GM12874 (cell line): Measurements from ENCODE around the gene ELK1.

ENCODE experiments used
- CTCF ChIP-seq: IDR thresholded peaks from 2 replicates; pipeline ENCODE4 v1.5.1; 2011; ENCODE audit warnings: low read depth, mild to moderate bottlenecking, control low read depth, low read length, moderate library complexity; ENCODE audit not compliant: insufficient read depth

Gene ELK1

GRCh38 chrX:47664737-47665136 lies 14.4 kb upstream of the ELK1 start:
- TF ChIP-seq CTCF, result no peak

GRCh38 chrX:47662144-47662657 lies 11.8 kb upstream of the ELK1 start:
- no peak for TF ChIP-seq CTCF

- no peak for TF ChIP-seq CTCF
These were observed 11.2 kb upstream of the ELK1 start for GRCh38 chrX:47661539-47661938.

GRCh38 chrX:47659421-47659726 lies 9.0 kb upstream of the ELK1 start:
- TF ChIP-seq CTCF, result no peak

DNA sequence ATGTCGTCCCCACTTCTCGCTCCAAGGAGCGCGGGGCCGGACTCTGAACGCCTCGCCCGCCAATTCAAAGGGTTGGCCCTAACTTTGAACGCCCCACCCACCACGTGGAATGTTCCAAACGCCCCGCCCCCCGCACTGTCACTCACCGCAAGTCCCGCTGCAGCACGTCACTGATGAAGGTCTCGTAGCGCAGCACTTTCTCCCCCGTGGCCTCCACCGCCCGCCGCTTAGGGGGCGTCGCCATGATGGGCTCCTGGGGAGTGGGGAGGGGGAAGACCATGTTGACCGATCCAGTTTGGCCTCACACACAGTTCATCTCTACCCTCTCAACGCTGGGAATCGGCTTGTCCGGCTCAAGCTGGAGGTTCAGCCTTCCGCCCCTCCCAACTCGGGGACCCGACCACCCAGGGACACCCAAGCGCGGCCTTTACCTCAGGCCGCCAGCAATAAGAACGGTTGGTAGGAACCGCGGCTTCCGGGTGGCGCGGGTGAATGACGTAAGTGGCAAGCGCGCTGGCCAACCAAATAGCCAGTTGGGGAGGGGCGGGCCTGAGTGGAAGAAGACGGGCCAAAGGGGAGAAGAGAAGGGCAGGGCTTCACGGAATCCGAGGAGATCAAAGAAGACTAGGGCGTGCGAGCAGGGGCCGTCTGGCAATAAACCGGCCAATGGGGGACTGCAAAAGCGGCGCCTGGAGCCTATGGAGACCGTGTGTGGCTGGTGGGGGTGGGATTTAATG lies 8.5 kb upstream of the ELK1 start, which contains the start of gene UXT:
Gene UXT, minus strand, starts transcription at position 497 of the 737 bp plus-strand sequence. Its CDS starts 253 bp downstream, at position 244.
- no peak for TF ChIP-seq CTCF

GRCh38 chrX:47658301-47658683 lies 7.9 kb upstream of the ELK1 start:
- TF ChIP-seq CTCF, result no peak

- TF ChIP-seq CTCF, result no peak
These were observed 911 bp upstream of the ELK1 start for GRCh38 chrX:47651043-47651905.
